Endothelial cell of umbilical vein (primary cell): ENCODE results near the gene ST8SIA6. TPM values are rescaled to one million over a fixed set of nuclear protein-coding genes. Genes with fewer than 3 reads are reported as not detected.
A peak's percentile ranks its signal among the peaks of the same experiment; 100 is the strongest.

ENCODE experiments used
- BruUV-seq: library from RNA; stranded (reverse); fragments of 400-500 nt; replicated peaks from 2 replicates; lab custom pipeline; 2021; lab: Mats Ljungman, UMichigan
- CTCF ChIA-PET: fragments of 300-600, 350-600 bp; sonication (Branson Sonifier 250); formaldehyde crosslinking; loops from one replicate; lab custom pipeline; 2021; ENCODE audit warnings: antibody characterized with exemption, inconsistent platforms; lab: Charles Lee
- POLR2A ChIA-PET: fragments of 300-600, 350-600 bp; sonication (Branson Sonifier 250); formaldehyde crosslinking; loops from one replicate; lab custom pipeline; 2021; ENCODE audit warnings: antibody characterized with exemption, inconsistent platforms; lab: Charles Lee
- DNase-seq: peaks from one replicate; pipeline ENCODE4 v3.0.0-alpha.2; 2011; ENCODE audit warnings: low read depth, low spot score
- FAIRE-seq: peaks from 2 replicates; lab custom pipeline; 2011; peaks lifted over from hg19 to GRCh38; lab: Jason Lieb, UNC
- H2AFZ ChIP-seq: 2 replicates; pipeline ENCODE4 v1.6.0; 2012; ENCODE audit warnings: low read depth, low read length, control low read depth, inconsistent platforms
- H3K27ac ChIP-seq: 2 replicates; pipeline ENCODE4 v1.5.1; 2011; ENCODE audit warnings: low read depth, mild to moderate bottlenecking, control low read depth, low read length, moderate library complexity; ENCODE audit not compliant: insufficient read depth
- H3K27me3 ChIP-seq, 2 experiments: 2 replicates each; pipeline versions ENCODE4 v1.6.0 to v1.6.1; 2011; ENCODE audit warnings: low read length in 2 of 2, mixed read lengths in 1 of 2; ENCODE audit not compliant: control insufficient read depth in 2 of 2, insufficient read depth in 2 of 2
- H3K36me3 ChIP-seq, 2 experiments: 2 replicates in 1 of 2; 3 replicates in 1 of 2; pipeline ENCODE4 v1.5.1; 2011; ENCODE audit warnings: low read length in 2 of 2, mild to moderate bottlenecking in 1 of 2, moderate library complexity in 1 of 2; ENCODE audit not compliant: control insufficient read depth in 2 of 2, insufficient read depth in 2 of 2; ENCODE audit errors: extremely low read depth in 1 of 2
- H3K4me1 ChIP-seq: 3 replicates; pipeline ENCODE4 v1.5.1; 2011; ENCODE audit warnings: mild to moderate bottlenecking, low read length; ENCODE audit not compliant: control insufficient read depth, insufficient read depth; ENCODE audit errors: extremely low read depth
- H3K4me2 ChIP-seq: 2 replicates; pipeline ENCODE4 v1.6.1; 2011; ENCODE audit warnings: low read length, control low read depth, mixed read lengths; ENCODE audit not compliant: insufficient read depth
- H3K4me3 ChIP-seq, 3 experiments: fragments of 200-600 bp in 1 of 3; sonication (generic), shearing (Covaris generic) in 1 of 3; replicated peaks in 1 of 3; 2 replicates each; pipeline ENCODE4 v1.5.1; 2011 to 2016; ENCODE audit warnings: control low read depth in 3 of 3, low read length in 3 of 3, mild to moderate bottlenecking in 2 of 3, inconsistent platforms in 1 of 3, low read depth in 1 of 3, moderate library complexity in 1 of 3; ENCODE audit not compliant: insufficient read depth in 1 of 3
- H3K79me2 ChIP-seq: 2 replicates; pipeline ENCODE4 v1.6.0; 2012; ENCODE audit warnings: low read length, inconsistent platforms; ENCODE audit not compliant: control insufficient read depth, insufficient read depth
- H3K9ac ChIP-seq: replicated peaks from 2 replicates; pipeline ENCODE3; 2011; ENCODE audit warnings: low read length, control low read depth; ENCODE audit not compliant: insufficient read depth; ENCODE audit errors: extremely low read depth
- H3K9me1 ChIP-seq: replicated peaks from 3 replicates; pipeline ENCODE4 v1.6.0; 2011; ENCODE audit warnings: mild to moderate bottlenecking, low read length; ENCODE audit not compliant: control insufficient read depth, insufficient read depth; ENCODE audit errors: extremely low read depth
- H3K9me3 ChIP-seq: replicated peaks from 2 replicates; pipeline ENCODE4 v1.5.1; 2012; ENCODE audit warnings: low read length, inconsistent platforms; ENCODE audit not compliant: control insufficient read depth, insufficient read depth
- H4K20me1 ChIP-seq: replicated peaks from 2 replicates; pipeline ENCODE3; 2011; ENCODE audit warnings: mild to moderate bottlenecking, low read length; ENCODE audit not compliant: control insufficient read depth, insufficient read depth; ENCODE audit errors: extremely low read depth
- FOS ChIP-seq: IDR thresholded peaks from 2 replicates; pipeline ENCODE4 v1.6.1; 2011; ENCODE audit warnings: mild to moderate bottlenecking, low read length, moderate library complexity, borderline replicate concordance; ENCODE audit not compliant: insufficient read depth
- GATA2 ChIP-seq: IDR thresholded peaks from 2 replicates; pipeline ENCODE4 v1.7.0; 2011; ENCODE audit warnings: low read depth, mild to moderate bottlenecking, moderate library complexity, mixed read lengths, low read length; ENCODE audit not compliant: insufficient read length, insufficient read depth
- JUN ChIP-seq: IDR thresholded peaks from 2 replicates; pipeline ENCODE4 v1.6.1; 2011; ENCODE audit warnings: borderline replicate concordance, low read depth; ENCODE audit not compliant: insufficient read length, insufficient read depth
- POLR2AphosphoS5 ChIP-seq: IDR thresholded peaks from 2 replicates; pipeline ENCODE4 v1.6.1; 2012; ENCODE audit warnings: low read depth, mild to moderate bottlenecking, control low read depth, low read length, moderate library complexity; ENCODE audit not compliant: insufficient read depth
- dilution Hi-C: fragments of 300-500 bp; cut with MboI; formaldehyde crosslinking; loops from one replicate; pipeline ENCODE4 v1.15.0; 2019; ENCODE audit warnings: low sequenced_read_pairs; ENCODE audit not compliant: extremely low pct_ligation_motif_present
- intact Hi-C: fragments of 100-400 bp; cut with micrococcal nuclease; formaldehyde crosslinking; loops from one replicate; pipeline ENCODE4 v1.10.0; 2022
- polyA plus RNA-seq, 4 experiments: library from polyadenylated mRNA; depleted of rRNA in 3 of 4; stranded (reverse) in 3 of 4; unstranded in 1 of 4; fragments of >200 nt; gene quantifications; 2 replicates each; pipeline versions ENCODE4 v1.2.1 to v1.2.3, GENCODE V29; 2011 to 2012; ENCODE audit warnings: missing spikeins in 1 of 4
- total RNA-seq: library from RNA; stranded (reverse); gene quantifications from 2 replicates; pipeline ENCODE4 v1.2.3, GENCODE V29; 2021

The ST8SIA6 gene
- total and polyA plus RNA-seq, 2 donors (not counting 3 experiments of a cell fraction or from before 2014, with no cell fraction given): 0.40 to 0.51 TPM

DNA sequence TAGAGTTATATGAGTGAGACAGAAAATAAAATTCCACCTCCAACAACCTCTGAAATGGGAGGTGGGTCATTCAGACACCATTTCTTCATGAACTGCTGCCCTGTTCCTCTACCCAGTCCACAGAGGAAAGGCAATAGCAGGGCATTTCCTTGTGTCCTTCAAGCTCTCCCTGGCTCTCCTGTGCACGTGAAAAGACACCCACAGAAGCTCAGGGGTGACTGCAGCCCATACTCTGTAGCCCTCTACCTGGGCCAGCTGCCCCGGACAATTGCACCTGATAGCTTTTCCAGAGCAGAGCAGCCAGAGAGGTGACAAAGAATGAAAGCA is 10.0 kb downstream of the ST8SIA6 start:
- TF ChIP-seq FOS (no peak), JUN (no peak), POLR2AphosphoS5 (no peak)
- Histone ChIP-seq H3K4me1 (peaks cover 8% of the 10 kb centered on the region), H3K9me1 (no peaks in the 10 kb centered on the region), H4K20me1 (no peaks in the 10 kb centered on the region), H3K79me2 (no peaks in the 10 kb centered on the region), H3K9me3 (peaks cover 3% of the 10 kb centered on the region), H3K27me3 (no peaks in the 10 kb centered on the region), H3K27ac (no peak overlapping the region), H3K36me3 (no peaks in the 10 kb centered on the region), H2AFZ (no peak overlapping the region), H3K4me2 (no peak overlapping the region), H3K9ac (no peak overlapping the region), H3K4me3 (no peak overlapping the region)
- ChIA-PET POLR2A (no interaction called here), CTCF (interaction anchor here (1.6 kb wide), 1 partner anchor 35 kb away, joined by 8 read pairs; no protein-coding TSS in a partner anchor)
- BruUV-seq: no TSS peak
- FAIRE-seq (no peak), DNase-seq (no peak)
- dilution Hi-C loops: no loop called here
- intact Hi-C loops: no loop called here

DNA sequence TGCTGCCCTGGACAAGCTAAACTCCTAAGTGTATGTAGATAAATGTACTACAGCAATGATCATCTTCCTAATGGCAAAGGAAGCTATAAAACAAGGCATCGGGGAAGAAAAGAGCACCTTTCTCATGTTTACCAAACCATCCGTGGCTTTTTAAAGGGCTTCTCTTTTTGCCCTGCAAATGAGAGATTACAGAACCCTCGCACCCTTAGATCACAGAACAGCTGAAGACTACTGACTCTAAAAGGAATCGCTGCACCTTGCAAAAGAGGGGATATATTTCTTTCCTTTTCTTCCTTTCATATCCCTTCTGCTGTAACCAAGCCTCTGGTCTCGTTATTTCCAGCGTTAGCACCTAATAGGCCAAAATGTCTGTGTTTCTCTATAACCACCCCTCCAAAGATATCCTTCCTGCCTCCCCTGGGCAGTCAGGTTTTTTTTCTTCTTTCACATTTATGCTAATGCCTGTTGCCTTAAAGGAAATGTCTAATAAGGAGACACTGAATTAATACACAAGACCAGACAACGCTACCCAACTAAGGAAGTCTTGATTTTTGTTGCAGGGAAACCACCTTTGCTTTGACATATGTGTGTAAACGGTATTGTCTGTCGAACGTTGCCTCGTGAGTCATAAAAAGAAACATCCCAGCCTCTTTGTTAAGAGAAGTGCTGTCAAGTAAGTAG is 10.5 kb downstream of the ST8SIA6 start:
- peak; percentile 43 for FAIRE-seq
- ChIA-PET POLR2A (no interaction called here), CTCF (interaction anchor here (1.4 kb wide), 1 partner anchor 35 kb away, joined by 5 read pairs; no protein-coding TSS in a partner anchor)
- TF ChIP-seq GATA2 (no peak), JUN (peak; percentile 7)
- intact Hi-C loops: no loop called here
- dilution Hi-C loops: no loop called here
- H3K9ac ChIP-seq: no peak overlapping the region
- no peak overlapping the region for H3K27ac ChIP-seq
- no peak overlapping the region for H2AFZ ChIP-seq
- no peaks in the 10 kb centered on the region for H3K27me3 ChIP-seq
- H3K4me2 ChIP-seq: no peak overlapping the region
- BruUV-seq: no TSS peak
- peaks cover 8% of the 10 kb centered on the region for H3K4me1 ChIP-seq
- no peak overlapping the region for H3K4me3 ChIP-seq
- no peaks in the 10 kb centered on the region for H3K36me3 ChIP-seq
- peak; percentile 57 for DNase-seq
- peaks cover 3% of the 10 kb centered on the region for H3K9me3 ChIP-seq
- H4K20me1 ChIP-seq: no peaks in the 10 kb centered on the region
- H3K9me1 ChIP-seq: no peaks in the 10 kb centered on the region
- no peaks in the 10 kb centered on the region for H3K79me2 ChIP-seq
